HUES64 (cell line): ENCODE data around the gene MYO5B.
"Not testable (repeated sequence)": the region's sequence is repeated elsewhere in the genome, so short reads cannot be mapped to it uniquely, and the experiment has no call there.

Experiments used
- H3K27ac ChIP-seq: 2 replicates; pipeline ENCODE4 v1.7.0; 2013; ENCODE audit warnings: low read depth, low read length, inconsistent platforms
- H3K27me3 ChIP-seq: 2 replicates; pipeline ENCODE4 v1.6.1; 2013; ENCODE audit warnings: mild to moderate bottlenecking, low read length; ENCODE audit not compliant: insufficient read depth
- H3K36me3 ChIP-seq: 2 replicates; pipeline ENCODE4 v1.6.1; 2013; ENCODE audit warnings: mild to moderate bottlenecking, low read length; ENCODE audit not compliant: insufficient read depth
- H3K4me1 ChIP-seq: 2 replicates; pipeline ENCODE4 v1.6.1; 2013; ENCODE audit warnings: mild to moderate bottlenecking, low read length, moderate library complexity; ENCODE audit not compliant: insufficient read depth
- H3K4me3 ChIP-seq: 2 replicates; pipeline ENCODE4 v1.5.1; 2013; ENCODE audit warnings: mild to moderate bottlenecking, low read length, moderate library complexity
- H3K9ac ChIP-seq: 2 replicates; pipeline ENCODE4 v1.6.1; 2013; ENCODE audit warnings: mild to moderate bottlenecking, low read depth, low read length
- H3K9me3 ChIP-seq: 2 replicates; pipeline ENCODE4 v1.6.1; 2013; ENCODE audit warnings: low read depth, low read length; ENCODE audit not compliant: insufficient read depth
- WGBS: fragments of 150-250, 120-280 bp; methylation state at CpG from one replicate; pipeline ENCODE4 v1.1.7; 2013; ENCODE audit warnings: missing lambda C conversion rate; 5-methylcytosine and 5-hydroxymethylcytosine counted together

MYO5B gene

DNA sequence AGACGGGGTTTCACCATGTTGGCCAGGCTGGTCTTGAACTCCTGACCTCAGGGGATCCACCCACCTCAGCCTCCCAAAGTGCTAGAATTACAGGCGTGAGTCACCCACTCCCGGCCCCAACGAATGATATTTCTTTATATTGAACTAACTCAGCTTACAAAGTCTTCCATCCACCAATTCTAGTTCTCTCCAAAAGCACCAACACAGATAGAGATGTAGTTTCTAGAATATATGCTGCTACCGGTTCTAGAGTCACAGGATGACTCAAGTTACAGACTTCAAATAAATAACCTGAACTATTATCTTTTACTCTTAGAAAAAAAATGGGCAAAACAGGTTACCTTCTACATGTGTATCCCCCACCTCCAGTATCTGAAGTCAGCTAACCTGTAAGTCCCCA lies 390.9 kb downstream of the MYO5B start:
- no peaks in the 10 kb centered on the region for H3K27me3 ChIP-seq
- H3K9me3 ChIP-seq, result peaks cover 9% of the 10 kb centered on the region
- H3K4me3 ChIP-seq, result no peak overlapping the region
- no peak overlapping the region for H3K27ac ChIP-seq
- H3K4me1 ChIP-seq, result no peaks in the 10 kb centered on the region
- no peak overlapping the region for H3K9ac ChIP-seq
- peaks cover 24% of the 10 kb centered on the region for H3K36me3 ChIP-seq
- 90% methylated on average over 5 of the region's 5 CpGs for WGBS

DNA sequence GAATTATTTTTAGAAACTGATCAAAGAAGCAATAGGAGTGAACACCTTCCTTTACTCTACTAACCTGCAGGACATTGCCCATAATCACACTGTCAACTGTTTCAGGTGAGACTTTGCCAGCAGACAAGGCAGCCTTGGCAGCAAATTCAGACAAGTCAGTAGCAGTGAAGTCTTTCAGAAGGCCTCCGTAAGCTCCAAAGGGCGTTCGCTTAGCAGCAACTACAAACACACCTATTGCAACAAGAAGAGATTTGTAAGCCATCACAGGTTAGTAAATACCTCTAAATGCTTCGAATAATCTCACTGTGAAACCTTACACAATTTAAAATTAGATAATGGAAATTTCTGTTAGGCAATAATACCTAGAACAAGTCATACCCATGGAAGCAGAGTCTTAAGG lies 392.3 kb downstream of the MYO5B start:
- WGBS, result 93% methylated on average over 4 of the region's 4 CpGs

DNA sequence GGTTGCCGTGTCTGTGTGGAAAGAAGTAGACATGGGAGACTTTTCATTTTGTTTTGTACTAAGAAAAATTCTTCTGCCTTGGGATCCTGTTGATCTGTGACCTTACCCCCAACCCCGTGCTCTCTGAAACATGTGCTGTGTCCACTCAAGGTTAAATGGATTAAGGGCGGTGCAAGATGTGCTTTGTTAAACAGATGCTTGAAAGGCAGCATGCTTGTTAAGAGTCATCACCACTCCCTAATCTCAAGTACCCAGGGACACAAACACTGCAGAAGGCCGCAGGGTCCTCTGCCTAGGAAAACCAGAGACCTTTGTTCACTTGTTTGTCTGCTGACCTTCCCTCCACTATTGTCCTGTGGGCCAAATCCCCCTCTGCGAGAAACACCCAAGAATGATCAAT lies 394.5 kb downstream of the MYO5B start:
- not testable (repeated sequence) for H3K4me1 ChIP-seq, H3K9ac ChIP-seq, H3K4me3 ChIP-seq, H3K9me3 ChIP-seq, H3K27ac ChIP-seq, H3K27me3 ChIP-seq
- WGBS, result 88% methylated on average over 1 of the region's 5 CpGs
- H3K36me3 ChIP-seq, result peaks cover 48% of the 10 kb centered on the region

More for the DNA sequence above, 392.3 kb downstream of the MYO5B start:
- no peaks in the 10 kb centered on the region; the same call in 1 of the 2 replicates for H3K9me3 ChIP-seq
- H3K36me3 ChIP-seq, result peaks cover 26% of the 10 kb centered on the region
- H3K27me3 ChIP-seq, result no peaks in the 10 kb centered on the region
- no peak overlapping the region for H3K27ac ChIP-seq
- no peak overlapping the region for H3K9ac ChIP-seq
- H3K4me1 ChIP-seq, result peaks cover 9% of the 10 kb centered on the region
- H3K4me3 ChIP-seq, result no peak overlapping the region

DNA sequence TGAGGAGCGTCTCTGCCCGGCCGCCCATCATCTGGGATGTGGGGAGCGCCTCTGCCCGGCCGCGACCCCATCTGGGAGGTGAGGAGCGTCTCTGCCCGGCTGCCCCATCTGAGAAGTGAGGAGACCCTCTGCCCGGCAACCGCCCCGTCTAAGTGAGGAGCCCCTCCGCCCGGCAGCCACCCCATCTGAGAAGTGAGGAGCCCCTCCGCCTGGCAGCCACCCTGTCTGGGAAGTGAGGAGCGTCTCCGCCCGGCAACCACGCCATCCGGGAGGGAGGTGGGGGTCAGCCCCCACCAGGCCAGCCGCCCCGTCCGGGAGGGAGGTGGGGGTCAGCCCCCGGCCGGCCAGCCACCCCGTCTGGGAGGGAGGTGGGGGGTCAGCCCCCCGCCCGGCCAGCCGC lies 395.1 kb downstream of the MYO5B start:
- not testable (repeated sequence) for H3K4me1 ChIP-seq, H3K9me3 ChIP-seq, H3K9ac ChIP-seq, H3K27ac ChIP-seq, H3K4me3 ChIP-seq, H3K27me3 ChIP-seq
- H3K36me3 ChIP-seq, result peaks cover 54% of the 10 kb centered on the region
- WGBS, result 93% methylated on average over 23 of the region's 29 CpGs

DNA sequence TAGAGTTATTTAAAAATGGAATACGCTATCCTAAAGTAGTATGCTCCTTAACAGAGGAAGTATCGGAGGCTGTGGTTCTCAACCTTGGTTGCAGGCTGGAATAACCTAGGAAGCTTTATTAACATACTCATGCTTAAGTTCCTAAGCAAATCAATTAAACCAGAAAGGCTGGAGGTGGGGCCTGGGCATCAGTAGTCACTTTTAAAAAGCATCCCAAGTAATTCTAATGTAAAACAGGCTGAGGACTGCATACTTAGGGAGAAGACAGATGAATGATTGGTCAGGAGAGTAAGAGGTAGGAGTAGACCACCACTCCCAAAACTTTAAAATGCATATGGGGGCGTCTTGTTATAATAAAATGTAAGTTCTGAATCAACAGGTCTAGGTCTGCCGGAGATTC lies 396.9 kb downstream of the MYO5B start:
- H3K9ac ChIP-seq, result no peak overlapping the region
- H3K4me3 ChIP-seq, result no peak overlapping the region
- peaks cover 10% of the 10 kb centered on the region for H3K4me1 ChIP-seq
- H3K36me3 ChIP-seq, result peaks cover 72% of the 10 kb centered on the region
- no peaks in the 10 kb centered on the region for H3K27me3 ChIP-seq
- no peak overlapping the region for H3K27ac ChIP-seq
- 100% methylated on average over 3 of the region's 4 CpGs for WGBS
- no peaks in the 10 kb centered on the region; the same call in 1 of the 2 replicates for H3K9me3 ChIP-seq

DNA sequence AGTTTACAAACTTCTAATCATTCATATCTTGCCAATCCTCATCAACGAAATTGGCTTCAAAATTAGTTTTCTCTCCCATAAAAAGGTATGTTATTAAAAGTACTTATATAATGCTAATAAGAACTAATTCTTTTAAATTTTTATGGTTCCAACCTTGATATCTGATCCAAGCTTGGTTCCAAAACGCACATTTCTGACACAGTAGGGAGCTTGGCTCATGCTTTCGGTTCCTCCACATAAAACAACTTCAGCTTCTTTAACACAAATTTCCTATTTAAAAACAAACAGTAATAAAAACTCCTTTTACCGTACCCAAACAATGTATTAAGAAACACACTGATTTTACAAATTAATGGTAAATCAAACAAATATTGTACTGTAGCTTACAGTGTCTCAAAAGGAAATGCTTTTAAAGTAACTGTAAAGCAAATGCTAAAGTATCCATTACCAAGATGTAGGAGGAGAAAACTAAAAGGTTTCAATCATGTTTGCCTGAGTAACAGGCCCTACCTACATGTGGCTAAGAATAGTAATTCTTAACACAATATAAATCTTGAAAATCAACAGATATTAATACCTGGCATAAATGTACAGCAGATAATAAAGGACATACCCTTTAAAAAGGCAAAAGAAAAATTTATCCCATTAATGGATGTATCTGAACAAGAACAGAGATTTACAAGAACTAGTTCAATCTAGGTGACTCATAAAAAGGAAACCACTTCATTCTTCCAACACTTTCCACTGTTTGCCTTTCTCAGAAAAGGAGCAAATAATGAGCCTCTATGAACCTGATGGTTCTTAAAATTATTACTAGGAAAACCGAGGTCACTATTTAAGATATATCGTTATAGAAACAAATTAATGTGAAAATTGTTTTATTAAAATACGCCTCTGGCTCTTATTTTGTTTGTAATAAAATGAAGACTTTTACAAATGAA lies 399.1 kb downstream of the MYO5B start:
- Histone ChIP-seq H3K9me3 (no peaks in the 10 kb centered on the region), H3K4me1 (peaks cover 10% of the 10 kb centered on the region), H3K4me3 (no peak overlapping the region), H3K27me3 (no peaks in the 10 kb centered on the region), H3K36me3 (peaks cover 73% of the 10 kb centered on the region), H3K27ac (no peak overlapping the region), H3K9ac (no peak overlapping the region)
- WGBS, result 95% methylated on average over 6 of the region's 7 CpGs

DNA sequence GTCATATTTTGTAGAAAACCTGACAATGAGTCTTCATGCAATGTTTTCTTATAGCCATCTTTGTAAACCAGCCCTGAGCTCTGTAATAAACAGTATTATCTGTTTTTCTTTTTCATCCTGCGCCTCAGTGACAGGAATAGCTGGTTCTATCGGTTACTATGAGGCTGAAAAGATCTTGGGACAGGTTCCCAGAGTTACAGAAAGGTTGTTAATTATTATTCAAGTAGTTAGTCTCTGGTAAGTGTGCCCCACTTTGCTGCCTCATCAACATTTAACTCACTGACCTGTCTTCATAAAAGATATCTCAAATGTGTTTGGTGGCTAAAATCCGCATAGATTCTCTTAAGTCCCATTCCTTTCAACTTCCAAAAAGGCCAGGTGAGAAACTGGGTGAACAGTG lies 400.2 kb downstream of the MYO5B start:
- Histone ChIP-seq H3K4me1 (peaks cover 10% of the 10 kb centered on the region), H3K27ac (no peak overlapping the region), H3K9me3 (no peaks in the 10 kb centered on the region), H3K27me3 (no peaks in the 10 kb centered on the region), H3K4me3 (no peak overlapping the region), H3K9ac (no peak overlapping the region), H3K36me3 (peaks cover 82% of the 10 kb centered on the region)
- 96% methylated on average over 3 of the region's 3 CpGs for WGBS

DNA sequence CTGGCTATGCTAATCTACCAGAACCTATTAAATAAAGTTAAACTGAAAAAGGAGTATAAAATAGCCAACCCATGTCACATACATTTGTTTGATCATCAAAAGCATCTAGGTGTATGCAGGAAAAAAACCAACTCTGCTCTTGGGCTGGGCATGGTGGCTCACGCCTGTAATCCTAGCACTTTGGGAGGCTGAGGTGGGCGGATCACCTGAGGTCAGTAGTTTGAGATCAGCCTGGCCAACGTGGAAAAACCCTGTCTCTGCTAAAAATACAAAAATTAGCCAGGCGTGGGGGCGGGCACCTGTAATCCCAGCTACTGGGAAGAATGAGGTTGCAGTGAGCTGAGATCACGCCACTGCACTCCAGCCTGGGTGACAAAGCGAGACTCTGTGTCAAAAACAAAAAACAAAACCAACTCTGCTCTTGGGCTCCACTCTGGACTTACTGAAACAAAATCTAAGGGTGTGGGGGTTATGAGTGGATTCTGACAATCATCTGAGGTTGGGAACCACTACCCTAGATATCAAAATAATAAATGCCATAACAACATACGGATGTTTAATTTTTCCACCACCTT lies 405.3 kb downstream of the MYO5B start:
- H3K27ac ChIP-seq, H3K4me3 ChIP-seq, H3K9me3 ChIP-seq, H3K27me3 ChIP-seq, H3K4me1 ChIP-seq, H3K9ac ChIP-seq: not testable (repeated sequence)
- 92% methylated on average over 8 of the region's 8 CpGs for WGBS
- peaks cover 100% of the 10 kb centered on the region for H3K36me3 ChIP-seq

DNA sequence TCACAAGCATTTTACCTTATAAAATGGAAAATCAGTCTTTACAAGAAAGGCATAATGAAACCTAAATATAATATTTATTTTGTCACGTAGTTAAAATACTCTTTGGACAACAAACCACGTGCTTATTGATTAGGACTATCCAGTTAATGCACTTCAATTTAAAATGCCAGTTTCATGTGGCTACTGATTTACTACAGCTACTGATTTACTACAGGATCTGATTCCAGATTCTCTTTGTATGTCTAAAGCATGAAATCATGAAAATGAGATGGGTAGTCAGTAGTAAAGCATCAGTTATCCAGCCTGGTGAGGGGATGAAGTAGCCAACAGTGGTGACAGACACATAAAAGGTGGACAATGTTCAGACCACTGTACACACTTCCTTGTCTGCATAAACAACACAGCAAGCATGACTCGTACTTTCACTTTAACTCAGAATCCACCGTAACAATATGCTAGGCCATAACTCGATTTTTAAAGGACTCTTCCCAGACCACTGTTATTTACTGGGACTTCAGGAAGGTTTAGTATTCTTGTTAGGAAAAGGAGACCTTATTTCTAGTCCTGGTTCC lies 406.5 kb downstream of the MYO5B start:
- Histone ChIP-seq H3K9ac (no peak overlapping the region), H3K4me3 (no peak overlapping the region), H3K27me3 (no peaks in the 10 kb centered on the region), H3K9me3 (no peaks in the 10 kb centered on the region), H3K27ac (no peak overlapping the region), H3K4me1 (no peaks in the 10 kb centered on the region), H3K36me3 (peaks cover 100% of the 10 kb centered on the region)
- 97% methylated on average over 5 of the region's 5 CpGs for WGBS

DNA sequence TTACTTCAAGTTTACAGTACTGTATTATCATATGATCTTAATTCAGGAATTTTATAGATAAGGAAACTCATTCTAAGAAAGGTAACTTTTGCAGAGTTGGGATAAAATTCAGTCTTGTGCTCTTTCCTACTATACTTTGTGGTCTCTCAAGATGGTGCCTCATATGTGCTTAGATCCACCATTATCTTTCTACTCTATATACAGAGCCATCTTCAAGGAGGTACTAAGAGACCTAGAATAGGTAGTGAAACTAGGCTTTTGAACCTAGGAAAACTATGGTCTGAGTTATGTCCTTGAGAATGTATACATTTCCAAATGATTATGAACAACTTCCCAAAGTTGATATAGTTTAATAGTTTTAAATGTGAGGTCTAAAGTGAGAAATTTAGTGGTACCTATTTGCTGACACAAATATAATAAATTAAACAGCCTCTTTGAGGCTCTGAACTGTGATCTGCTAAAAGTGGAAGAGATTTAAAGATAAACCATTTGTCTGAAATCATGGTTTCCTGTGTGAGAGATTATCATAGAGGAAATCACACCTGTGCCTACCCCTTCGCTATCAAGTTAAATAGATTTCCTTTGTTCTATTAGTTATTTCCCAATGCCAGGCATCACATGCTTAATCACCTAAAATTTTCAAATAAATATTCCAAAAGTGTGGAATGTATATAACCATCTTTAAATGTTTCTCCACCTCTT lies 408.8 kb downstream of the MYO5B start:
- Histone ChIP-seq H3K4me1 (no peaks in the 10 kb centered on the region), H3K27ac (no peak overlapping the region), H3K4me3 (no peak overlapping the region), H3K36me3 (peaks cover 97% of the 10 kb centered on the region), H3K9ac (no peak overlapping the region), H3K27me3 (no peaks in the 10 kb centered on the region), H3K9me3 (no peaks in the 10 kb centered on the region)
- 83% methylated on average over 1 of the region's 1 CpG for WGBS
